ENCODE data around the gene CD93. TPM values are rescaled to one million over a fixed set of nuclear protein-coding genes. Genes with fewer than 3 reads are reported as not detected.

CD93 gene
- total RNA-seq, 2 experiments from 2014 or later, result 0.11 TPM

DNA sequence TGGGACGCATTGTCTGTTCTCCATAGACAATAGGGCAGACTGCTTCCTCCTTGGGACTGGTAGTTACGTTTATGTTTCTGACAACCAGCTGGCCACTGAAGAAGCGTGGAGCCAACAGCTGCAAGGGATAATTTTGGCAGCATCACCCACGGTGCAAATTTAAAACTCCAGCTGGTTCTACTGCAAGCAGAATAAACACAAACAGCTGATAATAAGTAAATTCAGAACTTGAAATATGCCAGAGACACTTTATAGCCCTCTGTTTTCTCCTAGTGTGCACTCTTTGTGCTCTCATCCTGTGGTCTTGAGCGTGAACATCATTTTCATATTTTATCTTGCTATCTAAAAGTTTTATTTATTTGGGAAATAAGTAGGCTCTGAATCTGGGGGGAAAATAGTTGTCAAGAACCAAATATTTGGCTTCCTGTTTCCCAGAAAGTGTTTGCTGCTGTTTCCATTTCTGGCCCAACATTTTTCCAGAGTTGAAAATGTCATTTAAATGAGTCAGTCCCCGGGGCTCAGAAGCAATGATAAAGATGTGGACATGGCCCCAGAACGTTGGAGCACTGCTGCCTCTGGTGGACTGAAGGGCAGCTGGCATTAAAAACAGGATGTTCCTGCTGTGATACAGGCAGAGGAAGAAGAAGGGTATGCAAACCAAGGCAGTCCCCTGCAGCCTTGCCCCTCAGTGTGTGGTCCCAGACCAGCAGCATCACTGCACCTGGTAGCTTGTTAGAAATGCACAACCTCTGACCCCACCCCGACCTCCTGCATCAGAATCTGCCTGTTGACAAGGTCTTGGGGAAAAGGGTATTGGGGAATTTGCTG is 24.2 kb downstream of the CD93 start:
- POLR2A ChIA-PET, result no interaction called here
- CTCF ChIA-PET, result interaction anchor here (0.8 to 1.5 kb wide), 3 partner anchors 8 to 114 kb away, joined by 3 to 6 read pairs (median 3); no protein-coding TSS in a partner anchor
- TF ChIP-seq, protein P1, sequence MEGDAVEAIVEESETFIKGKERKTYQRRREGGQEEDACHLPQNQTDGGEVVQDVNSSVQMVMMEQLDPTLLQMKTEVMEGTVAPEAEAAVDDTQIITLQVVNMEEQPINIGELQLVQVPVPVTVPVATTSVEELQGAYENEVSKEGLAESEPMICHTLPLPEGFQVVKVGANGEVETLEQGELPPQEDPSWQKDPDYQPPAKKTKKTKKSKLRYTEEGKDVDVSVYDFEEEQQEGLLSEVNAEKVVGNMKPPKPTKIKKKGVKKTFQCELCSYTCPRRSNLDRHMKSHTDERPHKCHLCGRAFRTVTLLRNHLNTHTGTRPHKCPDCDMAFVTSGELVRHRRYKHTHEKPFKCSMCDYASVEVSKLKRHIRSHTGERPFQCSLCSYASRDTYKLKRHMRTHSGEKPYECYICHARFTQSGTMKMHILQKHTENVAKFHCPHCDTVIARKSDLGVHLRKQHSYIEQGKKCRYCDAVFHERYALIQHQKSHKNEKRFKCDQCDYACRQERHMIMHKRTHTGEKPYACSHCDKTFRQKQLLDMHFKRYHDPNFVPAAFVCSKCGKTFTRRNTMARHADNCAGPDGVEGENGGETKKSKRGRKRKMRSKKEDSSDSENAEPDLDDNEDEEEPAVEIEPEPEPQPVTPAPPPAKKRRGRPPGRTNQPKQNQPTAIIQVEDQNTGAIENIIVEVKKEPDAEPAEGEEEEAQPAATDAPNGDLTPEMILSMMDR (IDR thresholded peaks at IDR 0.05), result no peak
- Mint-ChIP-seq H3K9me3 (no peaks in the 10 kb centered on the region), H3K36me3 (ENCODE audit: low read depth) (no peaks in the 10 kb centered on the region), H3K27me3 (no peaks in the 10 kb centered on the region), H3K4me1 (ENCODE audit: low read depth) (no peaks in the 10 kb centered on the region), H3K4me3 (no peak overlapping the region), H3K27ac (no peak overlapping the region)
- no peak for DNase-seq
- intact Hi-C loops (cut with micrococcal nuclease), result no loop called here
- no peak for ATAC-seq

DNA sequence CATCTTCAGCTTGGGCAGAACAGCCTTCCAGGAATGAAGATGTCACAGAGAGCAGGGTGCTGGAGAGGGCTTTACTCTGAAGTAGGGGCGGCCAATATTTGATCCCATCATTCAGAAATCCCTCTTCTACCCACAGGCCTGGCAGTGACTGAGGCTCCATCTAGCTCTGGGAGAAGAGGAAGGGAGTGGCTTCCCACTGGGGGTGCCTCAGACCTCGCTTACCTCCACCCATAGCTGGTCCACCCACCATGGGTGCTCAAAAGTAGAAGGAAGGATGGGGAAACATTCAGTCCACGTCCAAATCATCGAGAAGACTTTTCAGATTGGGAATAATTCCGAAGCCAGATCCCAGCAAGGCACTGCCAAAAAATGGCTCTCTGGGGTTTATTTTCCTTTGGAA is 24.9 kb downstream of the CD93 start:
- DNase-seq (no peak), ATAC-seq (no peak)
- Mint-ChIP-seq H3K4me3 (no peak overlapping the region), H3K27me3 (peaks cover 2% of the 10 kb centered on the region), H3K9me3 (peaks cover 2% of the 10 kb centered on the region), H3K4me1 (ENCODE audit: low read depth) (no peaks in the 10 kb centered on the region), H3K27ac (no peak overlapping the region), H3K36me3 (ENCODE audit: low read depth) (no peaks in the 10 kb centered on the region)
- TF ChIP-seq, protein P1 (IDR thresholded peaks at IDR 0.05), result no peak
- CTCF ChIA-PET, result interaction anchor here (0.8 to 1.5 kb wide), 3 partner anchors 8 to 114 kb away, joined by 3 to 6 read pairs (median 3); no protein-coding TSS in a partner anchor
- intact Hi-C loops (cut with micrococcal nuclease), result no loop called here
- POLR2A ChIA-PET, result no interaction called here

DNA sequence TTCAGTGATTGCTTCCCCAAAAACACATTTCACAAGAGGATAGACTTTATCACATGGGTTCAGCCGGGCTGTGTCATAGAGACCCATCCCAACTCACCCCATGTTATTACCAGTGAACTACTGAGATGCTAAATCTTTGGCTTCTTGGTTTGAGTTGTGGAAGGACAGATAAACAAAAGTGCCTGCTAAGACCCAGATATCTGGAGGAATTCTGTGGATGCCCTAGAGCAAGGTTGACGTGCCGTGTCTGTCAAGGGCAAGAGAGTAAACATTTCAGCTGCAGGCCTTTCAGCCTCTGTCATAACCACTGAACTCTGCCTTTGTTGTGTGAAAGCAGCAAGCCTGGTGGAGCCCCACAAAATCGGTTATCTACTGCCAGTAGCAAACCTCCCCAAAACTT is 25.5 kb downstream of the CD93 start:
- Mint-ChIP-seq H3K4me1 (ENCODE audit: low read depth) (no peaks in the 10 kb centered on the region), H3K9me3 (peaks cover 2% of the 10 kb centered on the region), H3K27ac (no peak overlapping the region), H3K4me3 (no peak overlapping the region), H3K27me3 (peaks cover 2% of the 10 kb centered on the region), H3K36me3 (ENCODE audit: low read depth) (no peaks in the 10 kb centered on the region)
- ChIA-PET CTCF (interaction anchor here (1.5 kb wide), 1 partner anchor 10 kb away, joined by 6 read pairs; no protein-coding TSS in a partner anchor), POLR2A (no interaction called here)
- TF ChIP-seq, protein P1 (IDR thresholded peaks at IDR 0.05), result no peak
- intact Hi-C loops (cut with micrococcal nuclease), result no loop called here
- DNase-seq, result no peak
- no peak for ATAC-seq

DNA sequence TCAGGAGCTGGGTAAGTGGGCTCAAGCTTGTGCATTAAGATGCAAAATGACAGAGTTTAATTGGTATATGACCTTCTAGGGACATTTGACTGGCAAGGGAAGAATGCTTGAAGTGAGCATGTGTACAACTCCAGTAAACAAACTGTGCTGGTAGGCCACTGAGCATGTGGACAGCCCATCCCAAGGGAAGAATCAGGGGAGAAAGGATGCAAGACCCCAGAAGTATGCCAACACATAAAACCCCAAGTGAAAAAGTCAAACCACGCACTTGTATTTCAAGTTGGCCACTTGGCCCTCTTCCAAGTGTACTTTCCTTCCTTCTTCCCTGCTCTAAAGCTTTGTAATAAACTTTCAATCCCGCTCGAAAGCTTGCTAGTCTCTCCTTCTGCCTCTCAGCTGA is 26.3 kb downstream of the CD93 start:
- Mint-ChIP-seq H3K27ac (no peak overlapping the region), H3K27me3 (peaks cover 3% of the 10 kb centered on the region), H3K4me1 (ENCODE audit: low read depth) (no peaks in the 10 kb centered on the region), H3K36me3 (ENCODE audit: low read depth) (no peaks in the 10 kb centered on the region), H3K9me3 (peaks cover 2% of the 10 kb centered on the region), H3K4me3 (no peak overlapping the region)
- POLR2A ChIA-PET, result no interaction called here
- ATAC-seq, result no peak
- intact Hi-C loops (cut with micrococcal nuclease), result no loop called here
- TF ChIP-seq, protein P1 (IDR thresholded peaks at IDR 0.05), result no peak
- no peak for DNase-seq
- CTCF ChIA-PET, result no interaction called here

DNA sequence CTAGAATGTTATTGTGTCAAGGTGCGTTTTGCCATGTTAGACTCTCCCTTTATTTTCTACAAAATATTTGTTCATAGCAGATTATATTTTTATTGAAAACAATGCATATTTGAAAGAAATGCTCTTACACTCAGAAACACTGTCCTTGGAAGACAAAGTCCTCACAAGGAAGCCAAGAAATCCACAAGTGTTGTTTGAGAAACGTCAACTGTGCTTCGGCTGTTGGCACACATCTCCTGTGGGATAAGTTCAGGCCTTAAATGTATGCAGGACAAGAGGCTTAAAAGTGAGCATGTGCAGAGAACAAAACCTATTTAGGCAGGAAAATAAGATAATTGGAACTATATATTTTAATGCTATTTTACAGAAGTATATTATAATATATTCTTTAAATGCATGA is 27.1 kb downstream of the CD93 start:
- Mint-ChIP-seq H3K27ac (no peak overlapping the region), H3K9me3 (peaks cover 2% of the 10 kb centered on the region), H3K36me3 (ENCODE audit: low read depth) (no peaks in the 10 kb centered on the region), H3K4me3 (no peak overlapping the region), H3K4me1 (ENCODE audit: low read depth) (no peaks in the 10 kb centered on the region), H3K27me3 (peaks cover 3% of the 10 kb centered on the region)
- TF ChIP-seq, protein P1 (IDR thresholded peaks at IDR 0.05), result no peak
- intact Hi-C loops (cut with micrococcal nuclease), result no loop called here
- DNase-seq (no peak), ATAC-seq (no peak)
- ChIA-PET CTCF (no interaction called here), POLR2A (no interaction called here)

Data from activated CD8-positive, alpha-beta T cell treated with anti-CD3 and anti-CD28 coated beads for 36 hours (primary cell).